B cell (primary cell): ENCODE data around the gene TPRN. TPM values are rescaled to one million over a fixed set of nuclear protein-coding genes. Genes with fewer than 3 reads are reported as not detected.

Source experiments
- ATAC-seq: fragments of 200-7000 bp; cut with Tn5 transposase; one replicate; pipeline ENCODE4 v1.10.0; 2021; ENCODE audit warnings: low read depth, mild to moderate bottlenecking, moderate number of reproducible peaks, moderate library complexity
- CTCF ChIA-PET: fragments of 350-600 bp; sonication (Branson Sonifier 250); formaldehyde crosslinking; loops from one replicate; lab custom pipeline; 2021; ENCODE audit warnings: antibody characterized with exemption, inconsistent platforms; lab: Charles Lee
- POLR2A ChIA-PET: fragments of 350-600 bp; sonication (Branson Sonifier 250); formaldehyde crosslinking; loops from one replicate; lab custom pipeline; 2021; ENCODE audit warnings: antibody characterized with exemption; lab: Charles Lee
- DNase-seq: peaks from one replicate; pipeline ENCODE4 v3.0.0; 2013
- H2AFZ ChIP-seq: 2 replicates; pipeline ENCODE4 v1.6.1; 2012; ENCODE audit warnings: mild to moderate bottlenecking, low read depth, low read length; ENCODE audit not compliant: insufficient read depth, poor library complexity, severe bottlenecking
- H3K27ac ChIP-seq, 2 donors: 1 replicate in 1 of 2; 2 replicates in 1 of 2; pipeline ENCODE4 v1.5.1; 2012 to 2013; ENCODE audit warnings: low read length in 2 of 2, mild to moderate bottlenecking in 2 of 2, moderate library complexity in 1 of 2
- H3K27me3 ChIP-seq, 4 experiments: fragments of 200-600 bp in 1 of 4; sonication (generic) in 1 of 4; replicated peaks in 1 of 4; 1 replicate in 2 of 4; 2 replicates in 2 of 4; pipeline versions ENCODE4 v1.6.1 to v1.7.0; 2013 to 2016; ENCODE audit warnings: low read length in 3 of 4, mild to moderate bottlenecking in 2 of 4, mixed read lengths in 1 of 4, moderate library complexity in 1 of 4; ENCODE audit not compliant: insufficient read depth in 4 of 4, control insufficient read depth in 3 of 4; ENCODE audit errors: control extremely low read depth in 1 of 4
- H3K36me3 ChIP-seq, 2 experiments: replicated peaks in 1 of 2; 1 replicate in 1 of 2; 2 replicates in 1 of 2; pipeline versions ENCODE4 v1.6.1 to v1.7.1; 2013; ENCODE audit warnings: low read length in 1 of 2; ENCODE audit not compliant: insufficient read depth in 2 of 2, control insufficient read depth in 1 of 2; ENCODE audit errors: control extremely low read depth in 1 of 2, extremely low read depth in 1 of 2
- H3K4me1 ChIP-seq, 2 donors: fragments of 200-600 bp in 1 of 2; sonication (generic) in 1 of 2; 1 replicate in 1 of 2; 2 replicates in 1 of 2; pipeline versions ENCODE4 v1.5.1 to v1.6.1; 2013 to 2017; ENCODE audit warnings: low read length in 2 of 2; ENCODE audit not compliant: control insufficient read depth in 2 of 2, insufficient read depth in 2 of 2
- H3K4me2 ChIP-seq: replicated peaks from 2 replicates; pipeline ENCODE3; 2012; ENCODE audit warnings: mild to moderate bottlenecking, low read depth, low read length; ENCODE audit not compliant: poor library complexity, severe bottlenecking
- H3K4me3 ChIP-seq, 5 experiments: fragments of 200-600 bp in 1 of 5; sonication (generic) in 1 of 5; 1 replicate in 3 of 5; 2 replicates in 2 of 5; pipeline versions ENCODE4 v1.5.1 to v1.7.0; 2011 to 2016; ENCODE audit warnings: low read length in 4 of 5, mild to moderate bottlenecking in 4 of 5, low read depth in 2 of 5, control low read depth in 1 of 5, moderate library complexity in 1 of 5; ENCODE audit not compliant: insufficient read depth in 1 of 5; ENCODE audit errors: control extremely low read depth in 1 of 5, extremely low read depth in 1 of 5
- H3K79me2 ChIP-seq: fragments of 200-600 bp; sonication (generic); one replicate; pipeline ENCODE4 v1.6.0; 2016; ENCODE audit warnings: low read length; ENCODE audit not compliant: control insufficient read depth, insufficient read depth
- H3K9ac ChIP-seq: fragments of 200-600 bp; sonication (generic); 2 replicates; pipeline ENCODE4 v1.6.1; 2017; ENCODE audit warnings: mild to moderate bottlenecking, low read length, moderate library complexity
- H3K9me3 ChIP-seq, 3 donors: one replicate each; pipeline versions ENCODE4 v1.6.1 to v1.7.1; 2013; ENCODE audit warnings: low read length in 2 of 3; ENCODE audit not compliant: control insufficient read depth in 2 of 3, insufficient read depth in 1 of 3; ENCODE audit errors: control extremely low read depth in 1 of 3
- H4K20me1 ChIP-seq: 2 replicates; pipeline ENCODE4 v1.6.0; 2012; ENCODE audit warnings: mild to moderate bottlenecking, low read length; ENCODE audit not compliant: insufficient read depth, control insufficient read depth, poor library complexity, severe bottlenecking
- H3K27ac Mint-ChIP-seq: one replicate; pipeline ENCODE4 v1.8.0; 2021; ENCODE audit warnings: mixed read lengths
- H3K27me3 Mint-ChIP-seq: one replicate; pipeline ENCODE4 v1.8.0; 2021; ENCODE audit warnings: mixed read lengths
- H3K4me1 Mint-ChIP-seq: one replicate; pipeline ENCODE4 v1.8.0; 2021; ENCODE audit warnings: mixed read lengths
- H3K4me3 Mint-ChIP-seq: one replicate; pipeline ENCODE4 v1.8.0; 2021; ENCODE audit warnings: mixed read lengths
- H3K9me3 Mint-ChIP-seq: one replicate; pipeline ENCODE4 v1.8.0; 2022; ENCODE audit warnings: mixed read lengths; ENCODE audit not compliant: insufficient read depth
- EZH2 ChIP-seq: IDR thresholded peaks from 2 replicates; pipeline ENCODE4 v1.6.1; 2012; ENCODE audit warnings: borderline replicate concordance, low read depth, mild to moderate bottlenecking, moderate library complexity, low read length; ENCODE audit not compliant: insufficient read depth, poor library complexity, severe bottlenecking
- WGBS: methylation state at CpG from one replicate; pipeline ENCODE4 v1.1.5; 2013; ENCODE audit warnings: missing lambda C conversion rate; ENCODE audit not compliant: insufficient coverage; 5-methylcytosine and 5-hydroxymethylcytosine counted together
- intact Hi-C: fragments of 100-400 bp; cut with micrococcal nuclease; formaldehyde crosslinking; loops from one replicate; pipeline ENCODE4 v1.10.0; 2022
- polyA plus RNA-seq: library from polyadenylated mRNA; depleted of rRNA; stranded (reverse); fragments of >200 nt; gene quantifications from 2 replicates; pipeline ENCODE4 v1.2.3, GENCODE V29; 2012
- total RNA-seq, 2 donors: library from RNA; stranded (reverse); fragments of 120-200 nt in 1 of 2; gene quantifications; 1 replicate in 1 of 2; 2 replicates in 1 of 2; pipeline versions ENCODE4 v1.2.3 to v1.2.4, GENCODE V29; 2013 to 2022
- TF ChIP-seq, protein P1 (sequence below): fragments of 200-600 bp; IDR thresholded peaks from one replicate; pipeline ENCODE4 v1.8.0; 2022; ENCODE audit warnings: antibody characterized with exemption, mild to moderate bottlenecking

TPRN gene
- total and polyA plus RNA-seq, 2 donors (not counting 1 experiment from before 2014, with no cell fraction given), result 5.7 to 16.3 TPM

DNA sequence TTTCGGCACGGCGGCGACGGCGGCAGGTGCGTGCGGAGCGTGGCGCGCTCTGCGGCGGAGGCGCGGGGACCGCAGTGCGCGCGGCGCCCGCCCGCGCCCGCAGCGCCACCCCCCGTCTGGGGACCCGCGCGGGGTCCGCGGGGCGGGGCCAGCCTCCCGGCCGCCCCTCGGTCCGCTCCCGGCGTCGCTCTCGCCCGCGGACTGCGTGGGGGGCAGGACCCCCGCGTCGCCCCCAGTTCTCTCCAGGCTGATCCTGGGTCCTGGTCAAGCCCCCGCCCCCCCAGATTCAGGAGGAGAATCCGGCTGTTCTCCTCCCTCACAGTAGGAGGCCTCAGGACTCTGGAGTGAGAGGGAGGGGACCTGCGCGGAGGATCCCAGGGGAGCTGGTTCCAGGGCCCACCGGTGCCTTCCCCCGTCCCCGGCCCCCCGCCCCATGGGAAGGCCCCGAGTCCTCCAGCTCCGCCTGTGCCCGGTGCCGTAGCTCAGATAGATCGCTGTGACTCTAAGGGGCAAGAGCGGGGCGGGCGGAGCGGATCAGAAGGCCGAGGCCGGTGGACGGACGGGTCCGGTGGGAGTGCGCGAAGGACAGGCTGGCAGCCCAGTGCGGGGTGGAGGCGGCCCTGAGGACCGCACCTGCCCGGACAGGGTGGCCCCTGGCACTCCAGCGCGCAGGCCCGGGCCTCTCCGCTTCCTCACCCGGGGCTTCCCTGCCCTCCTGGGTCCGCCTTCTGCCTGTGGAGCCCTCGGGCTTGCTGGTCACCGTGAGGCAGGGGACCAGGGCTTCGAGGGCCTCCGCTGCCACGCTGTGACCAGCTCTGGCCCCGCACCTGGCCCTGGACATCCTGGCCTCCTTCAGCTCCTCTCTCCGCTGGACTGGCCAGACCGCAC, 21.9 kb upstream of the TPRN start, which contains the start of gene RNF208:
Gene RNF208 (minus strand): TSS at position 51 of the 888 bp plus-strand sequence. CDS start 1,028 bp downstream, outside the sequence.
- DNase-seq (no peak), ATAC-seq (no peak)
- Histone ChIP-seq H4K20me1 (no peaks in the 10 kb centered on the region), H3K4me3 (peak within 1 kb of the TSS; percentile 5 to 73 (median 63)), H3K9ac (peak within 1 kb of the TSS; percentile 73), H2AFZ (peak within 1 kb of the TSS; percentile 79), H3K79me2 (no peaks in the 10 kb centered on the region), H3K27ac (peak within 1 kb of the TSS; percentile 38 to 71), H3K27me3 (peaks cover 0 to 8% (median 0%) of the 10 kb centered on the region in 4 experiments), H3K4me2 (peak within 1 kb of the TSS; percentile 95), H3K4me1 (peaks cover 12 to 29% of the 10 kb centered on the region in 2 donors), H3K36me3 (no peaks in the 10 kb centered on the region), H3K9me3 (no peaks in the 10 kb centered on the region)
- intact Hi-C loops, result loop anchor here (1.0 to 5.0 kb wide), 7 partner anchors 14 to 385 kb away; partner anchors contain the start of genes ARRDC1, NDOR1, TMEM203 and TPRN
- ChIA-PET CTCF (interaction anchor here (0.5 to 7.0 kb wide), 11 partner anchors 16 to 193 kb away, joined by 3 to 76 read pairs (median 4); partner anchors contain the start of genes ANAPC2, NDOR1, SSNA1 and TMEM203), POLR2A (interaction anchor here (0.5 to 3.1 kb wide), 10 partner anchors 8 to 193 kb away, joined by 3 to 15 read pairs (median 8); partner anchors contain the start of genes ANAPC2, NDOR1, SSNA1 and TMEM203)
- H3K27ac Mint-ChIP-seq, result peak within 1 kb of the TSS; percentile 82
- TF ChIP-seq EZH2, result no peak
- TF ChIP-seq, protein P1, sequence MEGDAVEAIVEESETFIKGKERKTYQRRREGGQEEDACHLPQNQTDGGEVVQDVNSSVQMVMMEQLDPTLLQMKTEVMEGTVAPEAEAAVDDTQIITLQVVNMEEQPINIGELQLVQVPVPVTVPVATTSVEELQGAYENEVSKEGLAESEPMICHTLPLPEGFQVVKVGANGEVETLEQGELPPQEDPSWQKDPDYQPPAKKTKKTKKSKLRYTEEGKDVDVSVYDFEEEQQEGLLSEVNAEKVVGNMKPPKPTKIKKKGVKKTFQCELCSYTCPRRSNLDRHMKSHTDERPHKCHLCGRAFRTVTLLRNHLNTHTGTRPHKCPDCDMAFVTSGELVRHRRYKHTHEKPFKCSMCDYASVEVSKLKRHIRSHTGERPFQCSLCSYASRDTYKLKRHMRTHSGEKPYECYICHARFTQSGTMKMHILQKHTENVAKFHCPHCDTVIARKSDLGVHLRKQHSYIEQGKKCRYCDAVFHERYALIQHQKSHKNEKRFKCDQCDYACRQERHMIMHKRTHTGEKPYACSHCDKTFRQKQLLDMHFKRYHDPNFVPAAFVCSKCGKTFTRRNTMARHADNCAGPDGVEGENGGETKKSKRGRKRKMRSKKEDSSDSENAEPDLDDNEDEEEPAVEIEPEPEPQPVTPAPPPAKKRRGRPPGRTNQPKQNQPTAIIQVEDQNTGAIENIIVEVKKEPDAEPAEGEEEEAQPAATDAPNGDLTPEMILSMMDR, result no peak
- peaks cover under 1% of the 10 kb centered on the region for H3K27me3 Mint-ChIP-seq
- H3K4me3 Mint-ChIP-seq, result peak within 1 kb of the TSS; percentile 86
- H3K9me3 Mint-ChIP-seq, result no peaks in the 10 kb centered on the region
- peaks cover 13% of the 10 kb centered on the region for H3K4me1 Mint-ChIP-seq
- WGBS, result 3% methylated on average over 76 of the region's 88 CpGs
